Central memory CD8-positive, alpha-beta T cell (primary cell): ENCODE measurements around the gene TENT4B.

ENCODE experiments used
- ATAC-seq: fragments of 150-1000 bp; cut with Tn5 transposase; replicated peaks from 2 replicates; pipeline ENCODE4 v1.10.0; 2022; ENCODE audit warnings: mild to moderate bottlenecking, moderate FRiP score, moderate number of reproducible peaks; ENCODE audit not compliant: poor library complexity, severe bottlenecking; ENCODE audit errors: extremely low read depth
- DNase-seq, 2 donors: peaks; one replicate each; pipeline ENCODE4 v3.0.0; 2021; ENCODE audit warnings: low spot score in 2 of 2
- H3K27ac Mint-ChIP-seq: one replicate; pipeline ENCODE4 v1.8.0; 2022; ENCODE audit warnings: low read depth, mild to moderate bottlenecking, moderate library complexity, mixed read lengths
- H3K27me3 Mint-ChIP-seq: one replicate; pipeline ENCODE4 v1.8.0; 2022; ENCODE audit warnings: mixed read lengths
- H3K36me3 Mint-ChIP-seq: one replicate; pipeline ENCODE4 v1.8.0; 2022; ENCODE audit warnings: mild to moderate bottlenecking, moderate library complexity, mixed read lengths; ENCODE audit not compliant: insufficient read depth
- H3K4me1 Mint-ChIP-seq: one replicate; pipeline ENCODE4 v1.8.0; 2022; ENCODE audit warnings: mixed read lengths
- H3K4me3 Mint-ChIP-seq: one replicate; pipeline ENCODE4 v1.8.0; 2022; ENCODE audit warnings: mild to moderate bottlenecking, moderate library complexity, mixed read lengths
- H3K9me3 Mint-ChIP-seq: one replicate; pipeline ENCODE4 v1.8.0; 2022; ENCODE audit warnings: mixed read lengths

Gene TENT4B

DNA sequence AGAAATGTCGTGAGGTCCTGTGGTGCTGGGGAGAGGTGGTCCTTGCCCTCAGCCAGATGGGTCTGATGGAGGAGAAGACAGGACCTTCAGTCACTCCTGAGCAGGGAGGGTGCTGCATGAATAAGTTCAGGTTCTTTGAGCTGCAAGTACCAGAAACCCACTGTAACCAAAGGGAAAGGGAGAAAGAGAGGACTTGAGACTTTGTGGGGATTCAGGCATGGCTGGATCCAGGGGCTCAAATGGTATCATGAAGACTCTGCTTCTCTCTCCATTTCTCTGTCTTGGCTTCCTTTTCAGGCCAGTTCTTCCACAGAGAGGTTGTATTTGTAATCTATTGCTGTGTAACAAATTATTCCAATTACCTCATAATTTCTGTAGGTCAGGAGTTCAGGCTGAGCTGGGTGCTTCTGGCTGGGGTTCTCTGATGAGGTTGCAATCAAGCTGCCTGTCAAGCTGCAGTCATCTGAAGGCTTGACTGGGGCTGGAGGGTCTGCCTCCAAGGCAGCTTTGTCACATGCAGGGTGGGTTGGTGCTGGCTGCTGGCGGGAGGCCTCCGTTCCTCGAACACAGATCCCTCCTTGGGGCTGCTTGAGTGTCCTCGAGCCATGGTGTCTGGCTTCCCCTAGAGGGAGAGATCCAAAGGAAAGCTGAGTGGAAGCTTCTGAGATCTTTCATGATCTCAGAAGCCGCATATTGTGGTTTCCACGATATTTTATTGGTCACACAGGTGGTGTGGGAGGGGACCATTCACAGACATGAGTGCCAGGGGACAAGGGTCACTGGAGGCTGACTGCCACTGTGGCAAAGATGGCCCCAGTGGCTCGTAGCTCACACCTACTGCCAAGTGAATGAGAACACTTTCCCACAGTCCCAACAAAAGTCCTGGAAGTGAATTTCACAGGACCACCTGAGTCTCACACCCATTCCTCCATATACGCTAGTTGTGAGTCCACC lies 107.4 kb downstream of the TENT4B start:
- H3K9me3 Mint-ChIP-seq = no peaks in the 10 kb centered on the region
- ATAC-seq (no peak), DNase-seq (no peak)
- H3K4me3 Mint-ChIP-seq = no peak overlapping the region
- H3K27me3 Mint-ChIP-seq = no peaks in the 10 kb centered on the region
- H3K4me1 Mint-ChIP-seq = peaks cover 30% of the 10 kb centered on the region
- no peaks in the 10 kb centered on the region for H3K36me3 Mint-ChIP-seq
- no peak overlapping the region for H3K27ac Mint-ChIP-seq

DNA sequence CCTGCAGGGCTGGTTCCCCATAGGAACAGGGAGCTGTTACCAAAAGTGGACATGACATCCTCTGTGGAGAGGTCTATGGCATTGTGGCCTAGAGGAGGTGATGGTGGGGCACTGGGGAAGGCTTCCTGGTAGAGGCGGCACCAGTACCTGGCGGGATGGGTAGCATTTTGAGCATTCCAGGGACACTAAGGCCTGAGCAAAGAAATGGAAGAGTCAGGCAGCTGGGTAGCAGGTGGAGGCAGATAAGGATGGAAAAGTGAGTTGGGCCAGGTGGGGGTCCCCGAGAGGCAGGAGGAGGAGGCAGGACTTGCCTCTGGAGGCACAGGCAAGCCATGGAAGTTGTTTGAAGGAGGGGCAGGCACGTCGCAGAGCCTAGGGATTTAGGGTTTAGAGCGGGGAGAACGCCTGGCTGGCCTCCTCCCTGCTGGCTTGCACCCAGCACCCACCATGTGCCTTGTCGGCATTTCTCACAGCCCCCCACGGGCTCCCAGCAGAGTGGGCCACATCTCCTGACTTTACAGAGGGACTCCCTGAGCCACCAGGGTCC lies 108.1 kb downstream of the TENT4B start:
- Mint-ChIP-seq H3K27me3 (no peaks in the 10 kb centered on the region), H3K9me3 (no peaks in the 10 kb centered on the region), H3K27ac (no peak overlapping the region), H3K36me3 (no peaks in the 10 kb centered on the region), H3K4me1 (peaks cover 38% of the 10 kb centered on the region), H3K4me3 (no peak overlapping the region)
- DNase-seq = no peak
- no peak for ATAC-seq

DNA sequence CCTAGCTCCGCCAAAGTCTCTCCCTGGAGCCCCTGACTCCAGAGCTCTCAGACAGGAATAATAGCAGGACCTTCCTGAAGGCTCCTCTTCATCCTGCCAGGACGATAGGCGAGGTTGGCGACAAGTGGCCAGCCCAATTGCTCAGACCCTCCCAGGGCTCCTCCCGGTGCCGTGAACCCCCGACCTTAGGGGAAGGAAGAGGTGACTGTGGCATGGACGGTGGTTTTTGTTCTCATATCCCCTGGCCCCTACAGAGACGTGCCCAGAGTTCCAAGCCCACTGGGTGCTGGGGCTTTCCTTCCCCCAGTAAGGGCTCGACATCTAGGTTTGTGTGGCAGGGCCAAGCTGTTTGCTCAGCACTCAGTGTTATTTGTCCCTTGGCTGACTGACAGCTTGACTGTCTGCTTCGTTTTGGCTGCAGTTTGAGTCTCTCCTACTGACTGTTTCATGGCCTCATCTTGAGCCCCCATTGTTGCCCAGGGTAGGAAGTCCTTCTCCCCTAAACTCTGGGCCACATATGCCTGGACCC lies 108.7 kb downstream of the TENT4B start:
- ATAC-seq = no peak
- H3K4me3 Mint-ChIP-seq = no peak overlapping the region
- H3K36me3 Mint-ChIP-seq = peaks cover 3% of the 10 kb centered on the region
- no peaks in the 10 kb centered on the region for H3K9me3 Mint-ChIP-seq
- peaks cover 41% of the 10 kb centered on the region for H3K4me1 Mint-ChIP-seq
- no peaks in the 10 kb centered on the region for H3K27me3 Mint-ChIP-seq
- no peak for DNase-seq
- no peak overlapping the region for H3K27ac Mint-ChIP-seq

DNA sequence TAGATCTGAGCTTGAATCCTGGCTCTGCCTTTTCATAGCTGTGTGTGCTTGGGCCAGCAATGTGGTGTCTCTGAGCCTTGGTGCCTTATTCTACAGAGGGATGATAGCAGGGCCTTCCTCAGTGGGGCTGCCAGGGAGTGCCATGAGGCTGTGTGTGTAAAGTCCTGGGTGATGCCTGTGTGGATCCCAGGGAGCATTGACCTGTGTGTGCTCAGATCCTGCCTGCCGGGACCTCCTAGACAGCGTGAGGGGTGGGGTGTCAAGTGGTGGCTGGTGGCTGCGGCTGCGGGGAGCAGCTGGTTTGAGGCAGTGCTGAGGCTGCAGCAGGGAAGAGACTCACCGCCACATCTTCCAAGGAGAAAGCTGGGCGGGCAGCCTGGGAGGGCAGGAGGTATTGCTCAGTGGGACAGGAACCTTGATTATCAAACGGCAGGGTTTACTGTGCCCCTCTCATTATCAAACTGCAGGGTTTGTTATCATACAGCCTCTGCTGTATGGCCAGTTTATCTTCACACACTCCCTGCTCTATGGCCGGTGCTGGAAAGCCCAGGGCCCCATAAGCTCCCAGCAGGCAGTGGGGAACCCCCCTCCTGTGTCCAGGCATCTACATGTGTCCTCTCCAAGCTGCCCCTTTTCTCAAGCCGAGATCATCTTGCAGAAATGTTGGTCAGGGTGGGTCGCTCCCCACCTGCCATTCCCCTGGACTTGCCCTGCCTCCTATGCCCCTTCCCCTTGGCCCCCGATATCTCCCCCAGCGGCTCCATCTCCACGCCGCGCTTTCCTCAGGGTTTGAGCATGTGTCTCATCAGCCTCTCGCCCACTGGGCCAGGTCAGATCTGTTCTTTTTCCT lies 110.2 kb downstream of the TENT4B start:
- Mint-ChIP-seq H3K4me1 (peaks cover 54% of the 10 kb centered on the region), H3K36me3 (peaks cover 9% of the 10 kb centered on the region), H3K27ac (peak overlapping the region; percentile 44), H3K27me3 (no peaks in the 10 kb centered on the region), H3K9me3 (no peaks in the 10 kb centered on the region), H3K4me3 (peak overlapping the region; percentile 10)
- no peak for ATAC-seq
- no peak for DNase-seq

DNA sequence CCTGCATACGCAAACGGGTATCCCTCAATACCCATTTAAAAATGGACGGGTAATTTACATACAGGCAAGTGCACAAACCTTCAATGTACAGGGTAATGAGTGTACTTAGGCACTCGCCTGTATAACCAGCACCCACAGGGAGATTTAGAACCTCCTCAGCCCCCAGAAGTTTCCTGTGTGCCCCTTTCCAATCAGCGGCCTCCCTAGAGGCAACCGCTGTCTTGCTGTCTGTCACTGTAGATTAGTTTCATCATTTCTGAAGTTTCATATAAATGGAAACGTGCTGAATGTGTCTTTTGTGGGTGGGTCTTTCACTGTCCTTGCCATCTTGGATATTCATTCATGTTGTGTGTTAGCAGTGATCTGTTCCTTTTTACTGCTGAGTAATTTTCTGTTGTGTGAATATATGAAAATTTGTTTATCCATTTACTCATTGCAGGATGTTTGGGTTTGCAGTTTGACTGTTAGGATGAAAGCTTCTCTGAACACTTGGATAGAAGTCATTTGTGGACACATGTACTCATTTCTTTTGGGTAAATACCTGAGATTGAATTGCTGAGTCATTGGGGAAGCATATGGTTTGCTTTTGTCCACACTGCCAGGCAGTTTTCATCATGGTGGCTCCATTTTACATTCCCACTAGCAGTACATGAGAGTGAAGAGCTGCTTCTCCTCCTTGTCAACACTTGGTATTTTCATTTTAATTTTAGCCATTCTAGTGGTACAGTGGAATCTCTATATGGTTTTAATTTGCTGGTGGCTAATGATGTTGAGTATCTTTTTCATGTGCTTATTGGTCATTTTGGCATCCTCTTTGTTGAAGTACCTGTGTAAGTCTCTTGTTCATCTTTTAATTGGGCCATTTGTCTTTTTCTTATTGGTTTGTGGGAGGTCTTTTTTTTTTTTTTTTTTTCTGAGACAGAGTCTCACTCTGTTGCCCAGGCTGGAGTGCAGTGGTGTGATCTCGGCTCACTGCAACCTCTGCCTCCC lies 111.1 kb downstream of the TENT4B start:
- Mint-ChIP-seq H3K36me3 (peaks cover 11% of the 10 kb centered on the region), H3K4me1 (peaks cover 63% of the 10 kb centered on the region), H3K4me3 (peak overlapping the region; percentile 10), H3K27ac (no peak overlapping the region), H3K9me3 (no peaks in the 10 kb centered on the region), H3K27me3 (no peaks in the 10 kb centered on the region)
- no peak for ATAC-seq
- no peak for DNase-seq

DNA sequence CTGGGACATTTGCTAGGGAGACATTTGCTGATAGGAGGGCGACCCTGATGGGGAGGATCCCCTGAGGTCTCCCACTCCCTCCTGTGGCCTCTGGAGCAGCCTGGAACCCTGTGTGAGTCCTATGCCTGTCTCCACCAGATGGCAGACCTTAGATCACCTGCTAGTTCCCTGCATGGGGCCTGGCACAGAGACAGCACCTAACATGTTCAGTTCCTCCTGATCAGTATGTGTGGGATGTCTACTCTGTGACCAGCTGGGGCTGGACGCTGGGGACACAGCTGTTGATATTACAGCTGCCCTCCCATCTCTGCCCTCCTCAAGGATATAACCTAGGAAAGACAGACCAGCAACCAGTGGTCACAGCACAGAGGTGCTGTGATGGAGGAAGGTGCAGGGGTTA lies 112.2 kb downstream of the TENT4B start:
- no peaks in the 10 kb centered on the region for H3K9me3 Mint-ChIP-seq
- ATAC-seq (no peak), DNase-seq (no peak)
- H3K4me3 Mint-ChIP-seq = peak overlapping the region; percentile 96
- H3K36me3 Mint-ChIP-seq = peaks cover 14% of the 10 kb centered on the region
- peaks cover 70% of the 10 kb centered on the region for H3K4me1 Mint-ChIP-seq
- H3K27ac Mint-ChIP-seq = peak overlapping the region; percentile 89
- no peaks in the 10 kb centered on the region for H3K27me3 Mint-ChIP-seq

DNA sequence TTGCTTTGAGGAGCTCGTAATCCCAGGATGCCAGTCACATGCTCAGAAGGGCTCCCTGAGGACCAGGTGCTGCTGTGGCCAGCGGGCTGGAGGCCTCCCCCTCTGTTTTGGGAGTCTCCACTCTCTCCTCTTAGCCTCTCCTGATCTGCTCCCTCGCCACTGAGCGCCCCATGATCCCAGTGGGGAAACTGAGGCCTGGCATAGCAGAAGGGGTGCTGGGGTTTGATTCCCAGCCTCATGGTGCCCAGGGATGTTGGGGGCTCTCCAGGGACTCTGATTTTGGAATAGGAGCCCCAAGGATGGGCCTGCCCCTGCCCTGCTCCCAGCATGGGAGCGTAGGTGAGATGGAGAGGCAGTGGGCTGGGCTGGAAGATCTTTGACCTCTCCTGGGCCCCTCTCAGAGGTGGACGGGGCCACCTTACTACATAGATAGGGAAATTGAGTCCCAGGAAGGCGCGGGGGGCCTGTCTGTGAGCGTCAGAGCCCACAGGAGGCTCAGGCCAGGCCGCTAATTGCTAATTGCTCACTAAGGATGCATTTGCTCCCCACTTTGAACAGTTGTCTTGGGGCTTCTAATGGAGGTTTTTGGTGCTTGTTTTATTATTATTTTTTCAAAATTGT lies 112.7 kb downstream of the TENT4B start:
- H3K4me1 Mint-ChIP-seq = peaks cover 75% of the 10 kb centered on the region
- ATAC-seq (no peak), DNase-seq (no peak)
- no peaks in the 10 kb centered on the region for H3K27me3 Mint-ChIP-seq
- H3K36me3 Mint-ChIP-seq = peaks cover 14% of the 10 kb centered on the region
- H3K9me3 Mint-ChIP-seq = no peaks in the 10 kb centered on the region
- peak overlapping the region; percentile 96 for H3K4me3 Mint-ChIP-seq
- H3K27ac Mint-ChIP-seq = peak overlapping the region; percentile 89

DNA sequence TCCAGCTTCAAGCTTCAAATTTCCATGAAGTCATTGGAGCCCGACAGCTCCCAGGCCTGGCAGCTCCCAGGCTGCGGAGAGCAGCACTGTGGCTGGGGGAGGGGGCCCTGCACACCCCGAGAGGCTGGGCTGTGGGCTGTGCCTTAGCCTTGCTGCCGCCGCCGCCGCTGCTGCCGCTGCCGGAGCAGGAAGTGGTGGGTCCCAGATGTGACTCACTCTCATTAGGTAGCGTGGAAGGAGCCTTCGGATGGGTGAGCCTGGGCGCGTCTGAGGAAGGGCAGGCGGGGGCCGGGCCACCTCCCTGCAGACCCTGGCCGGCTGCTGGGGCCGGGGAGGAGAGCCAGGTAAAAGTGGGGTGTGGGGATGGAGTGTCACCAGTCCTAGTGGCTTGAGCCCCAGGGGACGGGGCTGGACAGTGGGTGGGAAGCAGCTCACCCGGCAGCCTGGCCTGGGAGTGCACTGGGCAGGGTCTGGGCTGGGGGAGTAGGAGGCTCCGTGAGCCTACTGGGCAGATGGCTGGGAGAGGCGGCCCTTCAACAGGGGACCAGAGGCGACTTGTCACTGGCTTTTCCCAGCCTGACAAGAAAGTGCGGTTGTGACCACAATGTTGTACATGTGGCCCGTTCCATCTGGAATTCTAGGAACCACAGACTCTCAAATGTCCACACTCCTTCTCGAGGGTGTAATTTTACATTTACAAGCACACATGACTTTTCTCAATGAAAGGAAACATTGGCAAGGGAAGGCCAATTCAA lies 113.4 kb downstream of the TENT4B start, which contains the start of gene ADCY7:
ADCY7 (plus strand) TSS at position 215 of the 755 bp plus-strand sequence. CDS start 21,629 bp downstream, outside the sequence.
- no peaks in the 10 kb centered on the region for H3K27me3 Mint-ChIP-seq
- DNase-seq (peak; percentile 55 to 73), ATAC-seq (peak; percentile 91)
- H3K27ac Mint-ChIP-seq = peak within 1 kb of the TSS; percentile 89
- H3K36me3 Mint-ChIP-seq = peaks cover 14% of the 10 kb centered on the region
- H3K4me3 Mint-ChIP-seq = peak within 1 kb of the TSS; percentile 96
- H3K9me3 Mint-ChIP-seq = no peaks in the 10 kb centered on the region
- H3K4me1 Mint-ChIP-seq = peaks cover 82% of the 10 kb centered on the region

DNA sequence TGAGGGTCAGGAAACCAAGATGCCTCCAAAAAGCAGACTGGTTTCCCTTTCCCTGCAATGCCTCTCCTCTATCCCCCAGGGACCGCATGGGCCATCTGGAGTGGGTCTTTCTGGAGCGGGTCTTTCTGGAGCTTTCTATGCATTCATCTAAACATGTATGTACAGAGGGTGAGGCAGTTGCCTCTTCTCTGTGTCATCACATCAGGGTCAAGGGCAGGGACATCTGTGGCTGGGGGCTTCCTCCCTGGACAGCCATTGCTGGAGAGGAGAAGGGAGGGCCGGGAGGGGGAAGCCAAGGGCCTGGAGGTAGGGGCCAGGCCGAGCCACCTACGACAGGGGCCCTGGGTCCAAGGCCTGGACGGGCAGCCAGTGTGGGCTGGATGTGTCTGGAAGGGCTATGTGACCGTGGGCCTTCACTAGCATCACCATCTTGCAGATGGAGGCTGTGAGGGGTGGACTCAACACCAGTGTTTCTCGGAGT lies 114.1 kb downstream of the TENT4B start:
- H3K36me3 Mint-ChIP-seq = peaks cover 14% of the 10 kb centered on the region
- no peak for DNase-seq
- ATAC-seq = no peak
- no peaks in the 10 kb centered on the region for H3K9me3 Mint-ChIP-seq
- peak overlapping the region; percentile 96 for H3K4me3 Mint-ChIP-seq
- H3K27me3 Mint-ChIP-seq = no peaks in the 10 kb centered on the region
- peaks cover 89% of the 10 kb centered on the region for H3K4me1 Mint-ChIP-seq
- H3K27ac Mint-ChIP-seq = peak overlapping the region; percentile 89

DNA sequence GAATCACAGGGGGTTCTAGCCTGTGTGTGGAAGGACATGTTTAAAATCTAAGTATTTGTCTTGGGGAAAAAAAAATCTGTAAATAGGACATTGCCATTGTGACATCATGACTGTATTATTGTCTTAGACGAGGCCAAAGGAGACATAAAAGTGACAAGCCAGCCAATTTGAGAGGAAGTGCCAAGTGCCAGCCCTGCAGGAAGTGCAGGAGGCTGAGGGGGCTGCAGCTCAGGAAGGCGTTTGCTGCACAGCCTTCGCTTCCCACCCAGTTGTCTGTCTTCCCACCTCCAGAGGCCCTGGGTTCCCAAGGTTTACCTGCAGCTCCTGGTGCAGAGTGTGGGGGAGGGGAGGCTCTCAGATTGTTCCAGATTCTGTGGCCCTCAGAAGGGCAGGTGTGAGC lies 114.5 kb downstream of the TENT4B start:
- H3K4me3 Mint-ChIP-seq = peak overlapping the region; percentile 96

More for the DNA sequence above, 114.5 kb downstream of the TENT4B start:
- H3K27ac Mint-ChIP-seq = peak overlapping the region; percentile 89
- no peaks in the 10 kb centered on the region for H3K9me3 Mint-ChIP-seq
- DNase-seq (no peak), ATAC-seq (peak; percentile 48)
- peaks cover 94% of the 10 kb centered on the region for H3K4me1 Mint-ChIP-seq
- peaks cover 14% of the 10 kb centered on the region for H3K36me3 Mint-ChIP-seq
- H3K27me3 Mint-ChIP-seq = no peaks in the 10 kb centered on the region
